ENCODE results near the gene NLRP8.
"Not testable (repeated sequence)": the region's sequence is repeated elsewhere in the genome, so short reads cannot be mapped to it uniquely, and the experiment has no call there.

NLRP8 gene

DNA sequence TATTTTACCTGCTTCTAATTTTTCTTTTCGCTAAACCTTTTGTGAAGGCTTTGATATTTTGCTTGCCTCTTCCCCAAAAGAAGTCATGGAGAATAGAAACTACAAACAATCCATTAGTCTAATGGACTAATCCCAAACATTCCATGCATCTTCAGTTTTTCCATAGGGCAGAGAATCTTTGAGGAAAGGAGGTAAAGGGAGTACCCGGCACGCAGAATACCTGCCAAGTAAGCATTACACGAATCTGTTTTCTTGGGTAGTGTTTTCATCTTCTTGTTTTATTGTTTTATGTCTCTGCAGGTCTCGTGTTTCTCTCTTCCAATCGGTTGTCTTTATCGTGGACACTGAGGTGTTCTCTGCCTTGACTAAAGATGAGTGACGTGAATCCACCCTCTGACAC, at the start of gene NLRP8:
NLRP8 (plus strand) TSS at position 301 of the 400 bp plus-strand sequence.
- DNase-seq, result no peak

DNA sequence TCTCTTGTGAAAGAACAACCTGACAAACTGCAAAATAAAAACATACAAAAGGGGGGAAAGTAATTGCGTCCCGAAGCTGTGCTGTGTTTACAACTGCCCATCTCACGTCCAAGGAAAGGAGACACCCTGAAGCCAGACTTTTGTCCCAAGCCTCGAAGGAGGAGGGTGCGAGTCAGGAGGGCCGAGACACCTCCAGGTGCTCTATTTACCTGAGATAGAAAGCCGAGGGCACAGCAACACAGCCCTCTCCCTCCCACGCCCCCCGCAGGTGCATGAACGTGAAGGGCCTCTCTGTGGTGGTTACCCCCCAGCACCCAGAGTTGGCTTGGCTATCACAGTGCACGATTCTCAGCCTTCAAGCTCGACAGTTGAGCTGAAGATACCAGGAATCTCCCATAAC, 48.7 kb upstream of the NLRP8 start:
- DNase-seq, result no peak

- DNase-seq, result no peak
Measured at GRCh38 chr19:55901369-55902079, 46.1 kb upstream of the NLRP8 start.

DNA sequence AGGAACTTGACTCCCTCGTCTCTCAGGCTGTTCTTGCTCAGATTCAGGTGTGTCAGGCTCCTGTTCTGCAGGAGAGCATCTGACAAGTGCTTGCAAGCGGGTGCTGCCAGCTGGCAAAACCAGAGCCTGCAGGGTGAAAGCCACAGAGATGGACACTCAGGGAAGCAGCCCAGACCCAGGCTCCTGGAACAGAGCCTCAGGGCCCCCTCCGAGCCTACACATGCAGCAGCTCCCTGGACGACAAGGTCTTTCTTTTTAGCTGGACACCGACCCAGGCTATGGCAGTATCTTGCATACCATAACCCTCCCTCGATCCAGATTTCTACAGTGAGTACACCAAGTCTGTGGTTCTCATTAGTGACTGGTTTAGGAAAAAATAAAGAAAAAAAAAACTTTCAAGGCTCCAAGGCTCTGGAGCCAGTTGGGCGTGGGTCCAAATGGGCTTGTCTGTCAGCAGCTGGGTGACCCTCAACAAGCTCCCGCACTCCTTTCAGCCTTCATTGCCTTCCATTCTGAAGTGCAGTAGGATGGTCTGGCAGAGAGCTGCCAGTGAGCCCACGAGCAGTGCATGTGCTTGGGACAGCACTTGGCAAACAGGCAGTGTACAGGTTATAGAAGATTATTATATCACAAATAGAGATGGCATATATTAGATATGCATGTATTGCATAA, 45.4 kb upstream of the NLRP8 start:
- no peak for DNase-seq

- DNase-seq, result no peak
Measured at GRCh38 chr19:55907286-55907685, 40.3 kb upstream of the NLRP8 start.

DNA sequence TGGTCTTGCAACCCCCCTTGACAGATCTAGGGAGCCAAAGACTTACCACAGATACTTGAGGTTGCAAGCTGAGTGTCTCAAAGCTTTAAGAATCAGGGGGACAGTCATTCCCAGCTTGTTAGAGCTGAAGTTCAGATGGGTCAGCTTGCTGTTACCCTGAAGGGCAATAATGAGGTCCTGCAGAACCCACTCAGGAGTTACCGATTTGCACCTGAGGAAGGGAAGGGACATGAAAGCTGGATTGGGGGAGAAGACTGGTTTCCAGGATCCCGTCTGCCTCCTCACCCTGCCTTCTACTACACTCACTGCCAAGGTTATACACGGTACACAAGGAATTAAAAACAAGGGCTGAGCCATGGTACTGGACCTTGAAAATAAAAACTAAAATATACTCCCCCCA, 39.9 kb upstream of the NLRP8 start:
- DNase-seq, result no peak

DNA sequence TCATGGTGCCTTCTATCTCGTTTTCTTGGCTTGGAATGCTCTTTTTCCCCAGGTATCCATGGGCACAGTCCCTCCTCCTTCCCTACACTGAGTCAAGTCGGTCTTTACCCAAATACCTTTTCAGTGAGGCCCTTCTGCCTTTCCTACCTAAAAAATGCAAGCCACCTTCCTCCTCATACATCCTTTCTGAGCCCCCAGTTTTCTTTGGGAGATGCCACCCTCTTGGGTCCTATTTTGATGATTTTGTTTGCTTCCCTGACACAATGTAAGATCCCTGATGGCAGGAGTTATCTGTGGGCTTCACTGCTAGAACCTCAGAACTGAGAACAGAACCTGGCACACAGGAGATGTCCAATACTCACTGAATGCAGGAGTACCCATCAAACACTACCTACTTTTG, 37.8 kb upstream of the NLRP8 start:
- no peak for DNase-seq

GRCh38 chr19:55912916-55913315, 34.7 kb upstream of the NLRP8 start:
- DNase-seq, result no peak

GRCh38 chr19:55913643-55914268, 33.9 kb upstream of the NLRP8 start:
- DNase-seq, result no peak

GRCh38 chr19:55923556-55923955, 24.1 kb upstream of the NLRP8 start:
- no peak for DNase-seq

- DNase-seq, result no peak
Measured at GRCh38 chr19:55927991-55928390, 19.6 kb upstream of the NLRP8 start.

DNA sequence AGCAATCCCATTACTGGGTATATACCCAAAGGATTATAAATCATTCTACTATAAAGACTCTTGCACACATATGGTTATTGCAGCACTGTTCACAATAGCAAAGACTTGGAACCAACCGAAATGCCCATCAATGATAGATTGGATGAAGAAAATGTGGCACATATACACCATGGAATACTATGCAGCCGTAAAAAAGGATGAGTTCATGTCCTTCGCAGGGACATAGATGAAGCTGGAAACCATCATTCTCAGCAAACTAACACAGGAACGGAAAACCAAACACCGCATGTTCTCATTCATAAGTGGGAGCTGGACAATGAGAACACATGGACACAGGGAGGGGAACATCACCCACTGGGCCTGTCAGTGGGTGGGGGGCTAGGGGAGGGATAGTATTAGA, 18.4 kb upstream of the NLRP8 start:
- DNase-seq, result not testable (repeated sequence)

GRCh38 chr19:55930996-55931515, 16.6 kb upstream of the NLRP8 start:
- no peak for DNase-seq

GRCh38 chr19:55931936-55932386, 15.7 kb upstream of the NLRP8 start, which contains the start of gene NLRP13:
Gene NLRP13, minus strand, starts transcription at chr19:55932336. Its CDS starts 25 bp downstream, at chr19:55932311.
- no peak for DNase-seq

DNA sequence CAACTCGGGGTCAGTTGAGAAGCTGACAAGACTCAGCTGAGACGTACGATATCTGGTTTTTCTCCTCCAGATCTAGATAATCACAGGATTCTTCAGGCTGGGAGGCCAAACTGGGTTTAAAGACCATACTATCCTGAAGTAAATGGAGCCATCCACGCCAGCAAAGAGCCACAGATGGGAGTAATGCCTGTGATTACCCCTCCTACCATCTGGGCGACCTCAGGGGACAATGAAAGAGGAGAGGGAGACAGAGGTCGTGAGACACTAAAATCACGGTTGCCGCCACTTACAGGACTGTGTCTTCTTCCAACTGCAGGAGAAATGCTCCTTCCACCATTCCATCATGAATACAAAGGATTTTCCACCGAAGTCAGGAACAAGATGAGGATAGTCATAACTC, 12.4 kb upstream of the NLRP8 start:
- no peak for DNase-seq

GRCh38 chr19:55939206-55939605, 8.4 kb upstream of the NLRP8 start:
- DNase-seq, result no peak

- DNase-seq, result no peak
Measured at GRCh38 chr19:55940306-55940705, 7.3 kb upstream of the NLRP8 start.

- not testable (repeated sequence) for DNase-seq
Measured at GRCh38 chr19:55950566-55950965, 2.9 kb downstream of the NLRP8 start.

DNA sequence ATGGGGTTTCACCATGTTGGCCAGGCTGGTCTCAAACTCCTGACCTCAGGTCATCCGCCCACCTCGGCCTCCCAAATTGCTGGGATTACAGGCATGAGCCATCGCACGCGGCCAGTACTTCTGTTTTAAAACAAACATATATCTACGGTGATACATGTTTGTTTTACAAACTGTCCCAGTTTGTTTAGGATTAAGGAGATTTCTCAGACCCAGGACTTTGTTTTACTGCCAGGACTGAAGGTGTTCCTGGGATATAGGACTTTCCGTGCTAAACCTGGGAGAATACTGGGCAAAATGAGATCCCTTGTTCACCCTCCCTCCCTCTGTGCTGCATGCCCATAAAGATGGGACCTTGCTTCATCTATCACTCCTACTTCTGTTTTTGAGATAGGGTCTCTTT, 8.8 kb downstream of the NLRP8 start:
- no peak for DNase-seq

- DNase-seq, result no peak
Measured at GRCh38 chr19:55958356-55958755, 10.7 kb downstream of the NLRP8 start.

GRCh38 chr19:55959996-55960675, 12.5 kb downstream of the NLRP8 start:
- DNase-seq, result no peak

GRCh38 chr19:55962186-55962585, 14.6 kb downstream of the NLRP8 start:
- DNase-seq, result no peak

DNA sequence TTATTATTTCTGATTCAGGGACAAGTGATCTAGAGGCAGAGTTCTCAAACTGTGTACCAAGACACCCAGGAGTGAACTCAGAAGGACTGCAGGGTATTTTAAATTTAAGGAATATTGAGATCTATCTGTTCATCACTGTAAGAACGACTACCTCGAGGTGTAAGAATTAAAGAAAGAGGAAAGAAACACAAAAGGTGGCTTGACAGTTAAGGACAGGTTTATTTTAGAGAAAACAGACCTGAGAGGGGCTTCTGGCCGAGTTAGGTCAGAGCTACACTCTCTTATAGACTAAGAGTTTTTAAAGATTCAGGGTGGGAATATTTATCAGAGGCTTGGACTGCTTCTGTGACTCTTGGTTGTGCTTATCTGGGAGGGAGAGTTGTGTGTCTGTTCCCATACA, 26.4 kb downstream of the NLRP8 start:
- no peak for DNase-seq

Data from hippocampal formation (tissue), 2 donors.